OCI-LY3 (cell line): Measurements from ENCODE around the gene CCDC92.
A peak's percentile ranks its signal among the peaks of the same experiment; 100 is the strongest.

ENCODE experiments used
- H2AFZ ChIP-seq: fragments of 200-600, 300-600 bp; shearing (Covaris generic); 2 replicates; pipeline ENCODE4 v1.6.0; 2014; ENCODE audit warnings: antibody characterized with exemption, low read depth, low read length
- H3K27ac ChIP-seq: fragments of 200-600, 300-600 bp; sonication (generic); 2 replicates; pipeline ENCODE4 v1.5.1; 2014; ENCODE audit warnings: mild to moderate bottlenecking, low read length, moderate library complexity, mixed read lengths
- H3K27me3 ChIP-seq: fragments of 200-600, 300-600 bp; sonication (generic); 2 replicates; pipeline ENCODE4 v1.6.1; 2014; ENCODE audit warnings: low read depth, low read length, mixed read lengths
- H3K36me3 ChIP-seq: fragments of 200-600, 300-600 bp; sonication (generic); replicated peaks from 2 replicates; pipeline ENCODE3; 2014; ENCODE audit warnings: low read depth, low read length, mixed read lengths
- H3K4me1 ChIP-seq: fragments of 300-600, 200-600 bp; sonication (generic); 2 replicates; pipeline ENCODE4 v1.6.1; 2014; ENCODE audit warnings: low read length, mixed read lengths
- H3K4me2 ChIP-seq: fragments of 200-600, 300-600 bp; sonication (generic); 2 replicates; pipeline ENCODE4 v1.6.1; 2014; ENCODE audit warnings: low read length, mixed read lengths
- H3K4me3 ChIP-seq: fragments of 300-600, 200-600 bp; sonication (generic); 2 replicates; pipeline ENCODE4 v1.5.1; 2014; ENCODE audit warnings: antibody characterized with exemption, mild to moderate bottlenecking, low read length, moderate library complexity
- H3K79me2 ChIP-seq: fragments of 300-600, 200-600 bp; shearing (Covaris generic); 2 replicates; pipeline ENCODE4 v1.6.1; 2014; ENCODE audit warnings: mild to moderate bottlenecking, low read length, mixed read lengths
- H3K9ac ChIP-seq: fragments of 300-600, 200-600 bp; shearing (Covaris generic); 2 replicates; pipeline ENCODE4 v1.6.0; 2014; ENCODE audit warnings: mild to moderate bottlenecking, low read length, moderate library complexity
- H3K9me3 ChIP-seq: fragments of 200-600, 300-600 bp; shearing (Covaris generic); 2 replicates; pipeline ENCODE4 v1.6.1; 2014; ENCODE audit warnings: low read length, mixed read lengths; ENCODE audit not compliant: insufficient read depth
- H4K20me1 ChIP-seq: fragments of 200-600, 300-600 bp; sonication (generic); 2 replicates; pipeline ENCODE4 v1.6.1; 2016; ENCODE audit warnings: low read length, mixed read lengths; ENCODE audit not compliant: insufficient read depth
- CTCF ChIP-seq: fragments of 200-600, 300-600 bp; sonication (generic); IDR thresholded peaks from 2 replicates; pipeline ENCODE4 v1.5.1; 2014; ENCODE audit warnings: antibody characterized with exemption, low read length, low read depth
- EZH2phosphoT487 ChIP-seq: fragments of 200-600 bp; shearing (Covaris generic); IDR thresholded peaks from 2 replicates; pipeline ENCODE4 v1.6.1; 2018; ENCODE audit warnings: antibody characterized with exemption, mixed run types, low read depth

CCDC92 gene

GRCh38 chr12:123972457-123973401 lies at the start of gene CCDC92, which contains the start of gene ZNF664:
TSS of gene CCDC92 (minus strand) at chr12:123972831. CDS start at chr12:123944305, 28,526 bp downstream.
TSS of gene ZNF664 (plus strand) at chr12:123973215. CDS start at chr12:124012145, 38,930 bp downstream.
- H3K4me2 ChIP-seq, result peak within 1 kb of the TSS; percentile 94
- 0 out of 2 replicates have a peak within 1 kb of the TSS, but pooled peaks have one; percentile 11 for H3K27ac ChIP-seq
- peak within 1 kb of the TSS; percentile 40 for H2AFZ ChIP-seq
- H3K4me3 ChIP-seq, result peak within 1 kb of the TSS; percentile 84
- no peaks in the 10 kb centered on the region for H4K20me1 ChIP-seq
- peaks cover 16% of the 10 kb centered on the region for H3K4me1 ChIP-seq
- TF ChIP-seq CTCF, result no peak
- TF ChIP-seq EZH2phosphoT487, result no peak
- H3K9me3 ChIP-seq, result no peaks in the 10 kb centered on the region
- H3K36me3 ChIP-seq, result peaks cover 16% of the 10 kb centered on the region
- H3K9ac ChIP-seq, result peak within 1 kb of the TSS; percentile 77
- H3K79me2 ChIP-seq, result peaks cover 18% of the 10 kb centered on the region
- no peaks in the 10 kb centered on the region for H3K27me3 ChIP-seq

- no peaks in the 10 kb centered on the region for H3K36me3 ChIP-seq
- no peak overlapping the region for H3K27ac ChIP-seq
- H4K20me1 ChIP-seq, result no peaks in the 10 kb centered on the region
- H2AFZ ChIP-seq, result no peak overlapping the region
- no peaks in the 10 kb centered on the region for H3K79me2 ChIP-seq
- no peak for TF ChIP-seq CTCF
- no peak for TF ChIP-seq EZH2phosphoT487
- no peak overlapping the region for H3K4me2 ChIP-seq
- H3K9me3 ChIP-seq, result no peaks in the 10 kb centered on the region
- H3K4me1 ChIP-seq, result no peaks in the 10 kb centered on the region
- no peaks in the 10 kb centered on the region for H3K27me3 ChIP-seq
- H3K4me3 ChIP-seq, result no peak overlapping the region
- H3K9ac ChIP-seq, result no peak overlapping the region
These were observed 49.5 kb upstream of the CCDC92 start for GRCh38 chr12:124022161-124022560.

GRCh38 chr12:124021007-124021406 lies 48.4 kb upstream of the CCDC92 start:
- H3K9ac ChIP-seq, result no peak overlapping the region
- H4K20me1 ChIP-seq, result no peaks in the 10 kb centered on the region
- no peak overlapping the region for H2AFZ ChIP-seq
- H3K4me3 ChIP-seq, result no peak overlapping the region
- no peaks in the 10 kb centered on the region for H3K27me3 ChIP-seq
- no peaks in the 10 kb centered on the region for H3K9me3 ChIP-seq
- H3K4me2 ChIP-seq, result no peak overlapping the region
- TF ChIP-seq EZH2phosphoT487, result no peak
- no peak for TF ChIP-seq CTCF
- H3K36me3 ChIP-seq, result no peaks in the 10 kb centered on the region
- no peaks in the 10 kb centered on the region for H3K4me1 ChIP-seq
- H3K27ac ChIP-seq, result no peak overlapping the region
- H3K79me2 ChIP-seq, result no peaks in the 10 kb centered on the region

GRCh38 chr12:124020514-124020949 lies 47.9 kb upstream of the CCDC92 start:
- Histone ChIP-seq H3K27me3 (no peaks in the 10 kb centered on the region), H3K9me3 (no peaks in the 10 kb centered on the region), H3K27ac (no peak overlapping the region), H3K9ac (no peak overlapping the region), H3K4me2 (no peak overlapping the region), H4K20me1 (no peaks in the 10 kb centered on the region), H3K4me3 (no peak overlapping the region), H3K4me1 (no peaks in the 10 kb centered on the region), H3K36me3 (no peaks in the 10 kb centered on the region), H3K79me2 (no peaks in the 10 kb centered on the region), H2AFZ (no peak overlapping the region)
- TF ChIP-seq EZH2phosphoT487 (no peak), CTCF (no peak)
